ENCODE results near the gene PACSIN3.

The PACSIN3 gene

DNA sequence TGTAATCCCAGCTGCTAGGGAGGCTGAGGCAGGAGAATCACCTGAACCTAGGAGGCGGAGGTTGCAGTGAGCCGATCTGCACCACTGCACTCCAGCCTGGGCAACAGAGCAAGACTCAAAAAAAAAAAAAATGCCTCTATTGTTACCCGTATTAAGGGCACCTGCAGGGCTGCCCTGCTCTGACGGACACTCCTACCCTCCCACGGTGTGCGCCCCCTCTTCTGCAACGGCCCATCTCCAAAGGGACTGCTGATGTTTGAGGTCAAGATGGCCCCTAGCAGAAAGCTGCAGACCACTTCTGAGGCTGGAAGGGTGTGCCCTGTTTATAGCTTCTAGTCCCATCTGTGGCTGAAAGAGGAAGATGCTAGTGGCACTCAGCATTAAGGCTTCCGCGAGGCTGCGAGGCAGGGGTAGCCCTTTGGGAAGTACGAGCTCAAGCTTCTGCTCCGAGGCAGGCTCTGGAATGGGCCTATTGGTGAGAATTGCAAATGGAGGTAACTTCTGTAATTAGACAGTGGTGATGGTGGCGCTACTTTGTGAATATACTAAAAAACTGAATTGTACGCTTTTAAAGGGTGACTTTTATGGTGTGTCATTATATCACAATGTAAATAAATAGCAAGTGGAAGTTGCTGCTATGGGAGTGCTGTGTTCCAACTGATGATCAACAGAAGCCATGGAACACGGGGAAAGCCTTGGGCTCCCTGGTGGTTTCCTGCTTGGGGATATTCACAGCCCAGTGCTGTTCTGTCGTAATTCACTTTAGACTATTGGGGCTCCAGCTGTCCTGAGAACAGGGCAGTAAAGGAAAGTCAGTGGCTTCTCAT lies 33.9 kb downstream of the PACSIN3 start:
- DNase-seq (ENCODE audit: low read depth), result no peak

DNA sequence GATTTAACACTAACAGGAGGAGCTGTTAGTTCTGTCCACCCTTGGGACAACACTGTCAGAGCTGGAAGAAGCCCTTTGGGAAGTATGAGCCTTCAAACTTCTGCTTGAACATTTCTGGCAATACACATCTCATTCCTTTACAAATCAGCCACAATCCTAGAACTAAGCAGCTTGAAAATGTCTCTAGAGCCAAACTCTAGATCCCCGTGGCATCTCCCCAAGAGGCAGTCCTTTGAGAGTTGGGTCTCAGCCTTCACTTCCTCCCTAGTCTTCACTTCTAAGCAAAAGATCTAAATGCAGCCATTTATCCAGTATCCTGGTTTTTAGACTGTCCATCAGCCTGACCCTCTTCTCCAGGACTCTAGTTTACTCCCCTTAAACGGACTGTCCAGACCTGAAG lies 36.5 kb downstream of the PACSIN3 start:
- no peak for DNase-seq (ENCODE audit: low read depth)

DNA sequence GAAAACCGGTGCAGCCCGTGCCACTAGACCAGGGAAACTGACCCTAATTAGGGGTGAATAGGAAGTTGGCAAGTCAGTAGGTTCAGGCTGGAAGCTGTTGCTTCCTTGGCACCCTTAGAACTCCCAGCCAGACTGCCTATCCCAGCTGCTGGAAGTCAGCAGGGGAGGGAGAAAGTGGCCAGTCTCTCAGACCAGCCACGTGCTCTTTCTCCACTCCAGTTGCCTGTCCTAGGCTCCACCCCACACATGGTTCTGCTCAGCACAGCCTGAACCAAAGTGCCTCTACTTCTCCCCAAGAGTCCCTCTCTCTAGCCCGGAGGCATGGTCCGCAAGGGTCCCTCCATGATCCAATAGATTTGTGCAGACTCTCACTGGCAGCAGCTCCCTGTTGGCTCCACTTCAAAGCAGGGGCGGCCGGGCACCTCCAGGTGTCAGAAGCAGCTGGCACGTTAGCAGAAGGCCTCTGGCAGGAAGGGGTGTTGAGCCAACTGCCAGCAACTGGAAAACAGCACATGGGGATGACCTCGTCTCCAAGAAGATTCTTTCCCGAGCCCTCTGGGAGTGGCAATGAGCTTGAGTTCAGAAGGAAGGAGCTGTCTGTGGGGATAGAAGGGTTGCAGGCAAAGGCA lies 37.2 kb downstream of the PACSIN3 start:
- no peak for DNase-seq (ENCODE audit: low read depth)

DNA sequence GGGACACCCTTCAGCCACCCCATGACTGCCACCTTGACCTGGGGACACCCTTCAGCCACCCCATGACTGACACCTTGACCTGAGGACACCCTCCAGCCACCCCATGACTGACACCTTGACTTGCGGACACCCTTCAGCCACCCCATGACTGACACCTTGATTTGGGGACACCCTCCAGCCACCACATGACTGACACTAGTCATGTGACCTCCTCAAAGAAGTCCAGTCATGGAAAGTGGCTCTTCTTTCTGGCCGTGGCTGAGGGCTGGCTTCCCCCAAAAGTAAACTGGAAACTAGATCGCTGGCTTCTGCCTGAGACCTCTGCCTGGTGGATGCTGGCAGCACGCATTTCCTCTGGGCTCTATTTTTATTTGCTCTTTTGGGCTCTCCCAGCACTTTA lies 38.0 kb downstream of the PACSIN3 start:
- DNase-seq (ENCODE audit: low read depth), result no peak

DNA sequence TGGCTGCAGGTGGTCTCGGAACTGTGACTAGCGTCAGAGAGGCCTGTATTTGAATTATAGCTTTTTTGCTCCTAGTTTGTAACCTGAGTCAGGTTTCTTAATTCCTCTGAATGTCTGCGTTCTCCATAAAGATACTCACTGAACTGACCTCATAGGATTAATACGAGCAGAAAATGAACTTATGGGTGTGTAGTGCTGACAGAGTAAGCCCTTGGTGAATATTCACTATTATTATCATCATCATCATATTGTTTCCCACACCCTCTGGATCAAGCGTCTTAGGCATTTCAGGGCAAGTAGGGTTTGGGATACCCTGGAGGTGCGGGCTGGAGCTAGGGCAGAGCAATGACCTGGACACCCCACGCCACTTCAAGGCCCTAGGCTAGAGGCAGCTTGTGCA lies 38.6 kb downstream of the PACSIN3 start:
- no peak for DNase-seq (ENCODE audit: low read depth)

DNA sequence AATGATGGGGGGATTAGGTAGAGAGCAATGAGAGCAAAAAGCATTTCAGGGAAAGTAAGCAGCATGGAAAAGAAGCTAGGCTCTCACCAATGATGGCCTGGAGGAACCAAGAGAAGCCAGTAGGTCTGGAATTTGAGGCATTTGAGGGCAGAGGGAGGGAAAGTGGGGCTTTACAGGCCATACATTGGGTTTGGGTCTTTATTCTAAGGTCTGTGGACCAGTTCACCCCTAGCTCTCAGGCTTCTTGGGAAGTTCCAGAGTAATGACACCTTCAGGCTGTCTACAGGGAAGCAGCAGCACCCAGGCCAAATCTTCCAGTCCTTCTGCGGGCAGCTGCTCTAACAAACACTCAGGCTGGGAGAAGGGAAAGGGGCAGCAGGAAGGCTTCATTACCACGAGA lies 39.0 kb downstream of the PACSIN3 start:
- no peak for DNase-seq (ENCODE audit: low read depth)

DNA sequence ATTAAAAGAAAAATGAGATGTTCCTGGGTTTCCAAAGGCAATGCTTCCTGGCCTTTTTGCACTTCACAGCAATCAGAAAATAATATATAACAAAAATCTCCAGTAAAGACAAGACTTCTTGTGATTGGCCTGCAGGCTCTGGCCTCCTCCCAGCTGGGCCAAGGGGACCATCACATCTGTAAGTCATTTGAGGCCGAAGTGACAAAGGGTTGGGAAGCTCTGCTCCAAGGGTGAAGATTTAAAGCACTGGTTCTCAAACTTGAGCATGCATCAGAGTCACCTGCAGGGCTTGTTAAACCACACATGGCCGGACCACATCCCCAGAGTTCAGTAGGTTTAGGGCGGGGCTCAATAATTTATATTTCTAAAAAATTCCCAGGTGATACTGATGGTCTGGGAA lies 41.7 kb downstream of the PACSIN3 start:
- DNase-seq (ENCODE audit: low read depth), result no peak

DNA sequence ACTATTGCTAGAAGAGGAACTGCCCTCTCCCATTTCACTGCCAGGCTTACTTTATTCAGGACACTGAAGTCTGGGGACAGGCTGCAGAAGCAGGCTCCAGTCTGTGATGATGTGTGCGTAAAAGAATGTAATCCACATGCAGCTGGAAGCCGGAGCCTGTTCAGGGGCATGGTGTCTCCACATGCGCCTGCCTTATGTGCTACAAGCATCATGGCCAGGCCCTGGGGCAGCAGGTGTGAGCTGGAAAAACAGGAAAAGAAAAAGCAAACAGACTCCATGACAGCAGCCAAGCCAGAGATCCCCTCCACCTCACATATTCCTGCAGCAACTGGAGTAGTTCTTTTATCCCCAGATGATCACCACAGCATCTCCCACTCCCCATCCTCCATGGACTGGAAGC lies 42.9 kb downstream of the PACSIN3 start:
- DNase-seq (ENCODE audit: low read depth), result no peak

DNA sequence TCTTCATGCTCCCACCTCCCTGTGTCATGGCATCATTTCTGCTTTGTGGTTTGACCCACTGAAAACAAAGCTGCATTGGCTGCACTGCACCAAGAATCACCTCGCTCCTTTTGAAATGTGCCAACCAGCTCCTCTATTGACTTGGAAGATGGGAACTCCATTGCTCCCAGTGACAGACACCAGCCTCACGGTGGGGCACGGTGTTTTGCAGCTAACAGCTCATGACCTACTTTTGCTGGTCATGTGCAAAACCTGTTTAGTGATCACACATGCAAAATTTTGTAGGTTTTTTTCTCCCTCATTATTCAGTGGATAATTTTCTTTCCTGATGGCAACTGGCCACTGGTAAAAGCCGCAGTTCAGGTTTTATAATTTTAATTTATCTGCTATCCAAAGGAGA lies 46.4 kb downstream of the PACSIN3 start:
- DNase-seq (ENCODE audit: low read depth), result no peak

DNA sequence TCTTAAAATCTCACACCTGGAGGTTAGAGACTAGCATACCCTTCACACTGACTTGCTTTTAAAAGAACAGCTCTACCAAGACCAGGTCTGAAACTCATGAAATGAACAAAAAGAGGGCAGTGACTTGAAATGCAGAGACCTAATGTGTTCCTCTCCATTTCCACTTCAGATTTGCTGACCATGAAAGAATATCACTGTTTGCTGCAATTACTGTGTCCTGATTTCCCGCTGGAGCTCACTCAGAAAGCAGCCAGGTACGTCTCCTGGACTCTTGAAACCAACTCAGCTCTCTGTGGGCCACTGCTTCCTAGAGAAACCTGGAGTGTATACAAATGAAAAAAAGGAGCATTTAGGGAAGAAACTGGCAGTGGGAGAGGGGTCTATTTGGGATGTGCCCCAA lies 48.8 kb downstream of the PACSIN3 start:
- DNase-seq (ENCODE audit: low read depth), result no peak

DNA sequence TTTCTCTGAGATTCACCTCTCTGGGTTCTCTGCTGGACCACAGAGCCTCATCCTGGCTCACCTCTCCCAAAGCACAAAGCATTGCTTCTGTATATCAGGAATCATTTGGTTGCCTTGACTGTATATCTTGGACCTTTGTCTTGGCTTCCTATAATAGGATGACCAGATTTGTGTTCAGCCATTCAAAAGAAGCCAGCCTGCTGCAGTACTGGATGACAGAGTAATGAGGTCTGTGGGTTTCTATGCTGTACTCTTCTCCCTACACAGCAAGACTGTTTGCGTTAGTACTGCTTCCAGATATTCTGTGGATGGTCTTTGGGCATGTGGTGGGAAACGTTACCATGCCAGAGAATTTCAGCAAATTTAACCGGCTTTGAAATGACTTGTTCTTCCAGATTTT lies 49.3 kb downstream of the PACSIN3 start:
- DNase-seq (ENCODE audit: low read depth), result no peak

DNA sequence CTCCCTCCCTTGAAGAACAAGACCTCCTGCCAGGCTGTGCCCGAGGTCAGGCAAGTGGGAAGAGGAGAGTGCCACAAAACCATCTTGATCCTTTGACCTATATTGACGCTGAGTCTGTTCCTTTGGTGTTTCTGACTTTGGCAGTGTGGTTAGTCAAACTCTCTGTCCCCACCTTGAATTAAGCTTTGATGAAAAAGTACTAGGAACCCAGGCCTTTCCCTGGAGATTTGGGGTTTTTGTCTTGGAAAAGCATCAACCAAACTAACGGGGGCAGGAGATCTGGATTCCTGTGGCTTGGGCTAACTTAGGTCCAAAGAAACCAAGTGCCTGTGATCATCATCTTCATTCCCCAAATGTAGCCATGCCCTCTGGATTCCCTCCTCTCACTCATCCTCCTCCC lies 49.9 kb downstream of the PACSIN3 start:
- DNase-seq (ENCODE audit: low read depth), result no peak

DNA sequence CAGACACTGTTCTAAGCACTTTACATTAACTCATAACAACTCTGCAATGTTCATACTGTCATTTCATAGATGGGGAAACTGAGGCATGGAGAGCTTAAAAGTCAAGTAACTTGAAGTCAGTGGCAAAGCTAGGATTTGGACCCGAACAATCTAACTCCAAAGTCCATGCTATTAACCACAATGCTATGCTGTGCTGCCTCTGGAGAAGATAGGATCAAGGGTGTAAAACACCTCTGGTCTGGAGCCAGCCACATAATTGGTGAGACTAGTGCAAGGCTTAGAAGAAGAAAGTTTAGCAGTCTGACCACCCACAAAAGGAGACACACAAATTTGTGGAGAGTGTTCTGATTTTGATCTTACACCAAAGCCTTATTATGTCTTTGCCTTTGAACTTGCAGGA lies 53.3 kb downstream of the PACSIN3 start:
- no peak for DNase-seq (ENCODE audit: low read depth)

DNA sequence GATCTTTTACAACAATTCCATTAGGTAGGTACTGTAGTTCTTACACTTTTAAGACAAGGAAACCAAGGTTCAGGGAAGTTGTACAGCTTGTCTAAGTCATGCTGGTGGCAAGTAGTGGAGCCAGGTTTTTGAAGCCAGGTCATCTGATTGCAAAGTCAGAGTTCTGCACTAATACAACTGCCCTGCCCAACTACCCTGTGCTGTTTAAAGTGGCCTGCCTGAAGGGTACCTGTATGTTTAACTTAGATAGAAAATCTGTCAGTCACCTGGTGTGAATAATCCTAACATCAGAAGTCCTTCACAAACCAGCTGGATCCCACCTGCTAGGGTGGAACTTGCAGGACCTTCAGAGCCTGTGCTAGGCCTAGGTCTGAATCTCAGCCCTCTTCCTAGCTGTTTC lies 53.7 kb downstream of the PACSIN3 start:
- DNase-seq (ENCODE audit: low read depth), result no peak

DNA sequence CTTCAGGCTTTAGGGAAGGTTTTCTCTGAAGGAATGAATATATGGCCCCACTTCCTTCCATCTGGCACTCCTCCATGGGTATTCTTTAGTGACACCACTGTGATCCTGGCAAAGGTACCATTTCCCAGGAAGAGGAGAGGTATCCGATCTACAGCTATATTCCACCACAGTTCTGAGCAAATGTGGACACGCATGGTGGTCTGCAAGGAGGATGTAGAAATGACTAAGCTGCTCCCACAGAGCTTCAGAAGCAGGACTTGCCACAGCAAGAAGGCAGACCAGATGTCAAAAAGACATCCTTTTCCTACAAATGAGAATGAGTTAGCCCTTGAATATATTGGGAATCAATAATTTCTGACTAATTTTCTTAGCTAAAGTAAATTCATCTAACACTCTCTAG lies 55.1 kb downstream of the PACSIN3 start:
- DNase-seq (ENCODE audit: low read depth), result no peak

DNA sequence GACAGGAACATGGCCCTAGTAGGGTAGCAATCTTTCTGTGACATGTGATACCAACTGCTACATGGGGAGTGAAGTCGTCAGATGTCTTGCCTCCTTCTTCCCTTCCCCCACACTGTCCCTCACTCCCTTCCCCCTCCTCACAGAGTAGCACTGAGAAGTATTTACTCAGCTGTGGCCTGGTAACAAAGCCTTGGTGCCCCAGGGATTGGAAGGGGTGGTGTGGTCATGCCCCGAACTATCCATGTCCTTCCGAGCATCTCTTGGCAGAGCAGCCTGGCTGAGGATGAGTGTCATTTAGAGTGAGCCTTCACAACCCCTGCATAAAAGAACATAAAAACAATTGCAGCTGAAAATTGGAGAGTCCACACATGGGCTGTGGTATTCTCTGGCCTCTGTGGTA lies 55.7 kb downstream of the PACSIN3 start:
- DNase-seq (ENCODE audit: low read depth), result no peak

Measured in activated T-helper 1 cell treated with Interleukin-2 at 50 U/mL for 16 hours (primary cell).